ENCODE measurements around the gene SMARCB1.

Gene SMARCB1

DNA sequence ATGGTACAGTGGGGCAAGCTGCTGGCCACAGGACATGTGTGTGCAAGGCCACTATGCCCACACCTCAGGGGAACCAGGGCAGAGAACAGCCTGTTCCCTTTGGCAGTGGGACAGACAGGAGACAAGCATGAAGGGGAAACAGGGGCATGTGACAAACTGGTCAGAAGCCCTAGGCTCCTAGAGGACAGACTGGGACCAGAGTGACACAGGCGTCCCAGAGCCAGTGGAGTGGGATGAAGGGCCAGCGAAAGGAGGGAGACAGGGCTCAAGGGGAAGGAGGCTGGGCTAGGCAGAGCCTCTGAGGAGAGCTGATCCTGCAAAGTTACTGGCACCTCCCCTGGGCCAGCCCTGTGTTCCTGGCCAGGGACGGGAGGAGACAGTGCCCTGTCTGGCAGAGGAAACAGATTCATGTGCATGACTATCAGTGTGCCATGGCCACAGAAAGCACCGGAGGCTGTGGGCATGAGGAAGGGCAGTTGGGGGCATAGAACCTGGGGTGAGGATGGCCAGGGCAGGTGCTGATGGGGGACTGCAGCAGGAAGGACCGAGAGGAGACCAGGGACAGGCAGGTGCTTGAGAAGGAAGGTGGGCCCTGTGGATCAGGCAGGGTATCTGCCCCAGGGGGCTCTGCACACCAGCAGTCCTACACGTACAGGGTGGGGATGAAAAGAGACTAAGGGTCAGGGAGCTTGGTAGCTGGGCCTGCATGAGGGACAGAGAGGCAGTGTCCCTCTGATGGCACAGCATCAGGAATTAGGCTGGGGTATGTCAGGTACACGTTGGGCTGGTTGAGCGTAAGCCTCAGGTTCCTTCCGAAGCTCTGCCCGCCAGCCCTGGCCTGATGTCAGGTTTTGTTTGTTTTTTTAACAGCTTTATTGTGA lies 42.3 kb downstream of the SMARCB1 start:
- DNase-seq (ENCODE audit: low read depth in 2 of 2): no peak
- no peak overlapping the region for H3K4me3 ChIP-seq (replicated peaks in 1 of 2; ENCODE audit: low read depth in 2 of 2, low read length in 2 of 2)
- TF ChIP-seq, protein P1, sequence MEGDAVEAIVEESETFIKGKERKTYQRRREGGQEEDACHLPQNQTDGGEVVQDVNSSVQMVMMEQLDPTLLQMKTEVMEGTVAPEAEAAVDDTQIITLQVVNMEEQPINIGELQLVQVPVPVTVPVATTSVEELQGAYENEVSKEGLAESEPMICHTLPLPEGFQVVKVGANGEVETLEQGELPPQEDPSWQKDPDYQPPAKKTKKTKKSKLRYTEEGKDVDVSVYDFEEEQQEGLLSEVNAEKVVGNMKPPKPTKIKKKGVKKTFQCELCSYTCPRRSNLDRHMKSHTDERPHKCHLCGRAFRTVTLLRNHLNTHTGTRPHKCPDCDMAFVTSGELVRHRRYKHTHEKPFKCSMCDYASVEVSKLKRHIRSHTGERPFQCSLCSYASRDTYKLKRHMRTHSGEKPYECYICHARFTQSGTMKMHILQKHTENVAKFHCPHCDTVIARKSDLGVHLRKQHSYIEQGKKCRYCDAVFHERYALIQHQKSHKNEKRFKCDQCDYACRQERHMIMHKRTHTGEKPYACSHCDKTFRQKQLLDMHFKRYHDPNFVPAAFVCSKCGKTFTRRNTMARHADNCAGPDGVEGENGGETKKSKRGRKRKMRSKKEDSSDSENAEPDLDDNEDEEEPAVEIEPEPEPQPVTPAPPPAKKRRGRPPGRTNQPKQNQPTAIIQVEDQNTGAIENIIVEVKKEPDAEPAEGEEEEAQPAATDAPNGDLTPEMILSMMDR (IDR thresholded peaks at IDR 0.05; ENCODE audit: low read depth, low read length): no peak

DNA sequence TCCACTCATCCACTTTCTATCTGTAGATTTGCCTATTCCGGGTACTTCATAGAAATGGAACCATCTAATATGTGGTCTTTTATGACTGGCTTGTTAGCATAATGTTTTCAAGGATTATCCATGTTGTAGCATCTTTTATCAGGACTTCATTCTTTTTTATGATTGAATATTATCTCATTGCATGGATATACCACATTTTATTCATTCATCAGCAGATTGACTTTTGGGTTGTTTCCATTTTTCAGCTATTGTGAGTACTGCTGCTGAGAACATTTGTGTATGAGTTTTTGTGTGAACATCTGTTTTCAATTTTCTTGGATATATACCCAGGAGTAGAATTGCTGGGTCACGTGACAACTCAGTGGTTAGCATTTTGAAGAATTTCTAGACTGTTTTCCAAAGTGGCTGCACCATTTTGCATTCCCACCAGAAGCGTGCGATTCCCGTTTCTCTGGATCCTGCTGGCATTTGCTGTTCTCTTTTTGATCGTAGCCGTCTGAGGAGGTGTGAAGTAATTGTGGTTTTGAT lies 43.1 kb downstream of the SMARCB1 start:
- TF ChIP-seq, protein P1 (IDR thresholded peaks at IDR 0.05; ENCODE audit: low read depth, low read length): no peak
- peak; percentile 82 to 90 for DNase-seq (ENCODE audit: low read depth in 2 of 2)
- no peak overlapping the region for H3K4me3 ChIP-seq (replicated peaks in 1 of 2; ENCODE audit: low read depth in 2 of 2, low read length in 2 of 2)

DNA sequence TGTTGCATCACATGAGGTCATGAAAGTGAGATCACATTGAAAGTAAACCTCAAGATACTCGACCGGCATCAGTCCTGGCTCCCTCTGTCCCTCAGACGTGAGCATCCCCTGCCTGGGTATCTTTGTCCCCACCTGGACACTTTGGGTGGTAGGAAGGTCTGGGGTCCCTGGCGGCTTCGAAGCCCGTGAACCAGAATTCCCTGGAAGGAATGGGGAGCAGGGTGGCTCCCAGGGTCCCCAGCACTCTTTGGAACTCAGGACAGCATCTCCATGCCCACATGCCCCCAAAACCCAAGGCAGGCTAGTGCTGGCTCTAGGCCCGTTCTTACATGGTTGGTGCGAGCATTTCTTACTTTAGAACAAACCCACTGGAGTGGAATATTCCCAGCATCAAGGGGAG lies 44.5 kb downstream of the SMARCB1 start:
- no peak for DNase-seq (ENCODE audit: low read depth in 2 of 2)
- no peak overlapping the region for H3K4me3 ChIP-seq (replicated peaks in 1 of 2; ENCODE audit: low read depth in 2 of 2, low read length in 2 of 2)
- TF ChIP-seq, protein P1 (IDR thresholded peaks at IDR 0.05; ENCODE audit: low read depth, low read length): no peak

DNA sequence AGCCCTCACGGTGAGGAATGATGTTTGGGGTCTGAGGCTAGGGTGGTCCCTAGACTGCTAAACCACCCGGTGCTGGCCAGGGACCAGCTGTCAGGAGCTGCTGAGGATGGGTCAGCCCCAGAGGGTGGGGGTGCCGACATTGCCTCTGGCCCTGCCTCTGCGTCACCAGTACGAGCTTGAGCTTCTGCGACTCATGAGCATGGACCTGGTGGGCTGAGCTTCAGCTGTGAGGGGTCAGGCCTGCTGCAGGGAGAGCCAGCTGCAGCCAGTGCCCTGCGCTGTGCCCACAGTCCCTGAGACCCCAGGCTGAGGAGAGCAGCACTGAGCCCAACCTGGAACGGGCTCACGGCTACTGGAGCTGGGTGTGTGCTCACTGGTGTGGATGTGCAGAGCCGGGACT lies 45.0 kb downstream of the SMARCB1 start:
- no peak for DNase-seq (ENCODE audit: low read depth in 2 of 2)
- TF ChIP-seq, protein P1 (IDR thresholded peaks at IDR 0.05; ENCODE audit: low read depth, low read length): no peak

DNA sequence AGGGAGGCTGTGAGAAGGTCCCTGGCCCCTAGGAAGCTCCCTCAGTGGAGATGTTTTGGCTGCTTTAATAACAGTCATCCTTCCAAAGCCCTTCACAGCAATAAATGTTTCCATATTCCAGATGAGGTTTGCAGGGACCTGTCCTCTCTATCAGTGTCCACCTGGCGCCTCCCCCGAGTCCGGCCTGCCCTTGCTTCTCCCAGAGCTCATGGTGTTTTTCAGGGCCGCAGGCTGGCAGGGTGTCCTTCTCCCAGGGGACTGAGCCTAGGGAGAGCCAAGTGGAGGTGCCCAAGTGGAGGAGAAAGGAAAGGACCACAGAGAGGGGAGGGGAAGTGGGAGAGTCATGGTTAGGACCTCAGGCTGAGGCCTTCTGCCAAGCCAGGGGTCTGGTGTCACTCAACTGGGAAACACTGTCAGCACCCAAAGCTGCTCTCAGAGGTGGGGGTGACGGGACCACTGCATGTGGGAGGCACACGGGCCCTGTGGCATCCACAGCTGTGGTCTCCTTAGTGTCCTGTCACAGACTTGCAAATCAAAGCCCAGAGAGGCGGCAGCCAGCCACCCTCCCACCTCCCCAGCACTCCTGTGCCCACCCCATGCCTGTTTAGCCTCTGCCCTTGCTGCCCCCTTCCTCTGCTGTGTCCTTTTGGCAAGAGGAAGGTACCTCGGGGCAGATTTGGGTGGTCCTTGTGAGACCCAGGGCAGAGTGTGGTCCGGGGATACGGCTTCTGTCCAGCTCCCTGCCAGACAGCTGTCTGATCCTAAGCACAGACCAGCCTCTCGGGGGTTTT lies 45.7 kb downstream of the SMARCB1 start:
- no peak overlapping the region for H3K4me3 ChIP-seq (replicated peaks in 1 of 2; ENCODE audit: low read depth in 2 of 2, low read length in 2 of 2)
- no peak for DNase-seq (ENCODE audit: low read depth in 2 of 2)
- TF ChIP-seq, protein P1 (IDR thresholded peaks at IDR 0.05; ENCODE audit: low read depth, low read length): no peak

More for the DNA sequence above, 45.0 kb downstream of the SMARCB1 start:
- H3K4me3 ChIP-seq (replicated peaks in 1 of 2; ENCODE audit: low read depth in 2 of 2, low read length in 2 of 2): no peak overlapping the region

DNA sequence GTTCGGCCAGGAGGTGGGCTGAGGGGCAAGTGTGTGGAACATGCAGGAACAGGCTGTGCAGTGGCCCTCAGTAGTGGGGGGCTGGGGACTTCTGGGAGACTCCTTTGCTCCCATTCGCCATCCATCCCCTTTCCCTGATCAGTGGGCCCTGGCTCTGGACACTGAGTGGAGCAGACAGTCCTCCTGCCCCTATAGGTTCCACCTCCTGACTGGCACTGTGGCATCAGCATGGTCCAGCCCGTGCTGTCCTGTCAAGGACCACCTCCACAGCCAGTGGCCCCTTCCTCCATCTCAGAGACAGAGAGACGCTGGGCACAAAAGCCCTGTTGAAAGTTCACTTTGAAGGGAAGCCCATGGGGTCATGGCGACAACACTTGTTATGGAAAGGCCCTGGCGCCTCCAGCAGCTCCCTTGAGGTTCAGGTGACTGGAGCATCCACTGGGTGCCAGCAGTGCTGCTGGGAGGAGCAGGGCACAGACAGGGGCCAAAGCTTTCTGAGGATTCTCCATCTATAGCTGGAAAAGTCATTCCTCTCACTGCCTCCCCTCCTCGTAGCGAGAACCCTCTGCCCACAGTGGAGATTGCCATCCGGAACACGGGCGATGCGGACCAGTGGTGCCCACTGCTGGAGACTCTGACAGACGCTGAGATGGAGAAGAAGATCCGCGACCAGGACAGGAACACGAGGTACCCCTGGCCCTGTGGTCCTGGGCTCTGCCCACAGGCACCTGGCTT lies 46.4 kb downstream of the SMARCB1 start:
- TF ChIP-seq, protein P1 (IDR thresholded peaks at IDR 0.05; ENCODE audit: low read depth, low read length): no peak
- no peak for DNase-seq (ENCODE audit: low read depth in 2 of 2)
- no peak overlapping the region for H3K4me3 ChIP-seq (replicated peaks in 1 of 2; ENCODE audit: low read depth in 2 of 2, low read length in 2 of 2)

Measured in cardiac fibroblast (primary cell).